GM12878 (cell line): ENCODE results near the gene FBXO42. TPM values are rescaled to one million over a fixed set of nuclear protein-coding genes. Genes with fewer than 3 reads are reported as not detected.

ENCODE experiments used
- ATAC-seq: fragments of 200-7000 bp; cut with Tn5 transposase; 3 replicates; pipeline ENCODE4 v1.9.1; 2020; ENCODE audit warnings: mild to moderate bottlenecking, moderate library complexity
- BruUV-seq: library from RNA; stranded (reverse); fragments of 400-500 nt; replicated peaks from 2 replicates; lab custom pipeline; 2021; lab: Mats Ljungman, UMichigan
- CTCF ChIA-PET: fragments of 300-600 bp; sonication (Branson Sonifier 250); formaldehyde crosslinking; extraction: SDS; loops from one replicate; lab custom pipeline; 2021; ENCODE audit warnings: inconsistent platforms; lab: Yijun Ruan, JAX
- POLR2A ChIA-PET: fragments of 350-600 bp; formaldehyde crosslinking; extraction: SDS; loops from one replicate; lab custom pipeline; 2021; ENCODE audit warnings: inconsistent platforms; lab: Charles Lee
- RAD21 ChIA-PET: fragments of 300-600 bp; sonication (Branson Sonifier 250); formaldehyde crosslinking; loops from one replicate; lab custom pipeline; 2023; ENCODE audit warnings: antibody characterized with exemption; ENCODE audit not compliant: unreplicated experiment; lab: Charles Lee
- SMC1A ChIA-PET: fragments of 300-600 bp; sonication (Branson Sonifier 250); formaldehyde crosslinking; loops from one replicate; lab custom pipeline; 2023; ENCODE audit not compliant: unreplicated experiment, uncharacterized antibody; lab: Charles Lee
- DNase-seq: peaks from one replicate; pipeline ENCODE4 v3.0.0-alpha.2; 2011; ENCODE audit warnings: low read depth, low spot score
- FAIRE-seq: peaks from 3 replicates; lab custom pipeline; 2011; peaks lifted over from hg19 to GRCh38; lab: Jason Lieb, UNC
- H2AFZ ChIP-seq: 2 replicates; pipeline ENCODE4 v1.6.0; 2011; ENCODE audit warnings: low read depth, low read length, control low read depth; ENCODE audit not compliant: control insufficient read depth
- H3K27ac ChIP-seq: 2 replicates; pipeline ENCODE4 v1.5.1; 2011; ENCODE audit warnings: control low read depth; ENCODE audit not compliant: control insufficient read depth, insufficient read depth
- H3K27me3 ChIP-seq, 2 experiments: replicated peaks in 1 of 2; 2 replicates each; pipeline versions ENCODE4 v1.6.0 to v1.6.1; 2011; ENCODE audit warnings: low read length in 1 of 2; ENCODE audit not compliant: control insufficient read depth in 2 of 2, insufficient read depth in 2 of 2
- H3K36me3 ChIP-seq, 2 experiments: 2 replicates each; pipeline ENCODE4 v1.5.1; 2011; ENCODE audit warnings: low read length in 1 of 2; ENCODE audit not compliant: control insufficient read depth in 2 of 2, insufficient read depth in 2 of 2
- H3K4me1 ChIP-seq: 2 replicates; pipeline ENCODE4 v1.6.1; 2011; ENCODE audit warnings: mild to moderate bottlenecking, low read length, moderate library complexity, mixed read lengths; ENCODE audit not compliant: control insufficient read depth, insufficient read depth
- H3K4me2 ChIP-seq: 2 replicates; pipeline ENCODE4 v1.6.0; 2011; ENCODE audit warnings: control low read depth; ENCODE audit not compliant: control insufficient read depth, insufficient read depth
- H3K4me3 ChIP-seq: fragments of 200-600 bp; sonication (generic); 2 replicates; pipeline ENCODE4 v1.5.1; 2016
- H3K79me2 ChIP-seq: 2 replicates; pipeline ENCODE4 v1.6.0; 2011; ENCODE audit warnings: low read length; ENCODE audit not compliant: control insufficient read depth, insufficient read depth
- H3K9ac ChIP-seq: 2 replicates; pipeline ENCODE4 v1.8.0; 2011; ENCODE audit warnings: low read length, control low read depth, mixed read lengths; ENCODE audit not compliant: control insufficient read depth, insufficient read depth
- H3K9me3 ChIP-seq: replicated peaks from 3 replicates; pipeline ENCODE4 v1.5.1; 2011; ENCODE audit warnings: mild to moderate bottlenecking, low read length; ENCODE audit not compliant: control insufficient read depth, insufficient read depth
- H4K20me1 ChIP-seq: 2 replicates; pipeline ENCODE4 v1.6.0; 2011; ENCODE audit not compliant: control insufficient read depth, insufficient read depth
- BCLAF1 ChIP-seq: fragments of 450-650 bp; IDR thresholded peaks from 2 replicates; pipeline ENCODE4 v1.6.1; 2017; ENCODE audit warnings: antibody characterized with exemption, mild to moderate bottlenecking, moderate library complexity
- BHLHE40 ChIP-seq, 2 experiments: fragments of 450-650 bp in 1 of 2; IDR thresholded peaks; 2 replicates each; pipeline ENCODE4 v1.6.1; 2011 to 2017; ENCODE audit warnings: low read depth in 2 of 2, borderline replicate concordance in 1 of 2, improper control_type of control experiment in 1 of 2, low read length in 1 of 2, mild to moderate bottlenecking in 1 of 2
- CHD1 ChIP-seq: IDR thresholded peaks from 2 replicates; pipeline ENCODE4 v1.6.1; 2012; ENCODE audit warnings: low read depth, low read length, improper control_type of control experiment
- CHD4 ChIP-seq: fragments of 200-600 bp; sonication (generic); IDR thresholded peaks from 2 replicates; pipeline ENCODE4 v1.6.1; 2016; ENCODE audit warnings: mild to moderate bottlenecking
- DPF2 ChIP-seq: fragments of 450-650 bp; IDR thresholded peaks from 2 replicates; pipeline ENCODE4 v1.6.1; 2017; ENCODE audit warnings: mild to moderate bottlenecking
- ESRRA ChIP-seq: IDR thresholded peaks from 2 replicates; pipeline ENCODE4 v1.6.1; 2012; ENCODE audit warnings: mild to moderate bottlenecking, low read length, improper control_type of control experiment
- FOXM1 ChIP-seq: IDR thresholded peaks from 2 replicates; pipeline ENCODE4 v1.6.1; 2012; ENCODE audit warnings: low read depth, mild to moderate bottlenecking, inconsistent platforms, low read length, moderate library complexity
- IKZF1 ChIP-seq: fragments of 450-650 bp; conservative IDR thresholded peaks from 2 replicates; pipeline ENCODE4 v1.6.1; 2017; ENCODE audit warnings: antibody characterized with exemption, mild to moderate bottlenecking
- IKZF2 ChIP-seq, 2 experiments: fragments of 450-650 bp; IDR thresholded peaks; 2 replicates each; pipeline ENCODE4 v1.6.1; 2017; ENCODE audit warnings: mild to moderate bottlenecking in 2 of 2, moderate library complexity in 2 of 2
- IRF4 ChIP-seq: IDR thresholded peaks from 2 replicates; pipeline ENCODE4 v1.6.1; 2011; ENCODE audit warnings: low read depth, low read length
- KLF5 ChIP-seq: fragments of 450-650 bp; IDR thresholded peaks from 2 replicates; pipeline ENCODE4 v1.6.1; 2014; ENCODE audit warnings: mild to moderate bottlenecking; ENCODE audit not compliant: partially characterized antibody
- MXI1 ChIP-seq: fragments of 150-350 bp; IDR thresholded peaks from 2 replicates; pipeline ENCODE4 v1.6.1; 2011; ENCODE audit warnings: low read depth, mild to moderate bottlenecking, inconsistent platforms, low read length, improper control_type of control experiment
- NR2C1 ChIP-seq: fragments of 450-650 bp; IDR thresholded peaks from 2 replicates; pipeline ENCODE4 v1.6.1; 2017; ENCODE audit warnings: antibody characterized with exemption, mild to moderate bottlenecking, moderate library complexity
- POLR2AphosphoS5 ChIP-seq: IDR thresholded peaks from 2 replicates; pipeline ENCODE4 v1.6.1; 2011; ENCODE audit warnings: mild to moderate bottlenecking, low read length, inconsistent platforms
- POU2F2 ChIP-seq: IDR thresholded peaks from 3 replicates; pipeline ENCODE4 v1.6.1; 2011; ENCODE audit warnings: low read depth, mild to moderate bottlenecking, low read length, borderline replicate concordance
- RAD51 ChIP-seq: fragments of 450-650 bp; IDR thresholded peaks from 2 replicates; pipeline ENCODE4 v1.6.1; 2016; ENCODE audit warnings: moderate library complexity, mild to moderate bottlenecking, inconsistent platforms
- TBL1XR1 ChIP-seq: IDR thresholded peaks from 2 replicates; pipeline ENCODE4 v1.6.1; 2012; ENCODE audit warnings: low read depth, low read length, improper control_type of control experiment
- ZBED1 ChIP-seq: IDR thresholded peaks from 2 replicates; pipeline ENCODE4 v1.6.1; 2016; ENCODE audit warnings: borderline replicate concordance
- WGBS: methylation state at CpG from one replicate; pipeline ENCODE4 v1.1.6; 2016; ENCODE audit warnings: low lambda C conversion rate; ENCODE audit not compliant: insufficient replicate concordance, insufficient coverage; ENCODE audit errors: missing lambda C conversion rate; 5-methylcytosine and 5-hydroxymethylcytosine counted together
- in situ Hi-C: fragments of 300-500 bp; cut with MboI; formaldehyde crosslinking; loops from 9 replicates; pipeline ENCODE4 v1.14.3; 2018; ENCODE audit warnings: mixed read lengths
- intact Hi-C: fragments of 100-400 bp; cut with micrococcal nuclease; formaldehyde crosslinking; loops from one replicate; pipeline ENCODE4 v1.14.2; 2022; ENCODE audit not compliant: unreplicated experiment
- polyA plus RNA-seq, 11 experiments: library from polyadenylated mRNA; depleted of rRNA in 4 of 11; unstranded in 6 of 11; stranded (reverse) in 5 of 11; fragments of >200 nt; fragmentation: Nextera tagmentation in 4 of 11; fragmentation: Illumina TruSeq in 1 of 11; extraction: Ambion mirVana in 4 of 11; extraction: Trizol in 1 of 11; gene quantifications; 1 replicate in 1 of 11; 2 replicates in 10 of 11; pipeline versions ENCODE4 v1.2.1 to v1.2.3, GENCODE V29; 2011 to 2016; ENCODE audit warnings: inconsistent platforms in 2 of 11, missing spikeins in 2 of 11, low read depth in 1 of 11
- total RNA-seq, 4 experiments: library from RNA; depleted of rRNA in 3 of 4; stranded (reverse); fragments of >200 nt in 3 of 4; fragmentation: Illumina TruSeq in 1 of 4; extraction: Trizol in 1 of 4; gene quantifications; 2 replicates each; pipeline versions ENCODE4 v1.2.1 to v1.2.3, GENCODE V29; 2013 to 2021
- TF ChIP-seq, protein P1 (sequence below): IDR thresholded peaks from 2 replicates; pipeline ENCODE4 v1.6.1; 2011; ENCODE audit warnings: low read depth, mild to moderate bottlenecking, low read length, moderate library complexity, borderline replicate concordance; ENCODE audit errors: extremely low read depth
- TF ChIP-seq, protein P2 (sequence below), 3 experiments: IDR thresholded peaks in 2 of 3; conservative IDR thresholded peaks in 1 of 3; 2 replicates each; pipeline ENCODE4 v1.5.1; 2011; ENCODE audit warnings: low read depth in 3 of 3, low read length in 3 of 3, mild to moderate bottlenecking in 3 of 3, control low read depth in 2 of 3, moderate library complexity in 2 of 3, inconsistent platforms in 1 of 3, mixed read lengths in 1 of 3; ENCODE audit not compliant: control insufficient read depth in 2 of 3, insufficient read depth in 1 of 3; ENCODE audit errors: extremely low read depth in 1 of 3

The FBXO42 gene
- total and polyA plus RNA-seq, 10 of the 15 experiments (the other 5 are each of a cell fraction or from before 2014, with no cell fraction given), result 6.1 to 23.8 (median 15.2) TPM

- H3K4me3 ChIP-seq, result peak overlapping the region; percentile 68
- RAD21 ChIA-PET, result interaction anchor here (0.6 to 1.0 kb wide), 4 partner anchors 19 to 151 kb away, joined by 3 to 6 read pairs (median 3); no protein-coding TSS in a partner anchor
- ATAC-seq (peak; percentile 86), FAIRE-seq (no peak), DNase-seq (peak; percentile 38)
- in situ Hi-C loops, result no loop called here
- no peaks in the 10 kb centered on the region for H3K36me3 ChIP-seq
- CTCF ChIA-PET, result interaction anchor here (0.6 to 1.2 kb wide), 2 partner anchors 10 to 112 kb away, joined by 3 read pairs; no protein-coding TSS in a partner anchor
- H3K9ac ChIP-seq, result peak overlapping the region; percentile 79
- no peaks in the 10 kb centered on the region for H3K27me3 ChIP-seq
- 28% methylated on average over 6 of the region's 6 CpGs for WGBS
- H3K9me3 ChIP-seq, result no peaks in the 10 kb centered on the region
- no TSS peak for BruUV-seq
- peak overlapping the region; percentile 98 for H3K4me2 ChIP-seq
- H2AFZ ChIP-seq, result peak overlapping the region; percentile 93
- POLR2A ChIA-PET, result interaction anchor here (1.9 kb wide), 1 partner anchor 19 kb away, joined by 7 read pairs; no protein-coding TSS in a partner anchor
- intact Hi-C loops, result loop anchor here (5.0 kb wide), 1 partner anchor 131 kb away; the partner anchor contains the start of gene SZRD1
- H3K79me2 ChIP-seq, result no peaks in the 10 kb centered on the region
- SMC1A ChIA-PET, result interaction anchor here (1.3 to 1.8 kb wide), 3 partner anchors 12 to 157 kb away, joined by 3 to 6 read pairs (median 6); no protein-coding TSS in a partner anchor
- H3K27ac ChIP-seq, result no peak overlapping the region
- peaks cover 17% of the 10 kb centered on the region for H3K4me1 ChIP-seq
- H4K20me1 ChIP-seq, result no peaks in the 10 kb centered on the region
- TF ChIP-seq TBL1XR1 (no peak), CHD1 (no peak), KLF5 (no peak), ESRRA (no peak), MXI1 (0 out of 2 replicates have a peak, but pooled peaks have one; percentile 39), FOXM1 (no peak), RAD51 (peak; percentile 26; the same call in 1 of the 2 replicates), IKZF2 (IDR thresholded peaks at IDR 0.05) (0 out of 4 replicates have a peak, but pooled peaks of 1 of the 2 experiments have one; percentile 34), IKZF1 (no peak), DPF2 (no peak), CHD4 (no peak), BHLHE40 (IDR thresholded peaks at IDR 0.05; ENCODE audit: borderline replicate concordance in 1 of 2, low read depth in 2 of 2, low read length in 1 of 2) (peak; percentile 26 to 48; a peak in 2 of 4 replicates), NR2C1 (no peak), BCLAF1 (no peak), ZBED1 (no peak), POU2F2 (no peak), IRF4 (0 out of 2 replicates have a peak, but pooled peaks have one; percentile 14), POLR2AphosphoS5 (no peak)
- TF ChIP-seq, protein P1, sequence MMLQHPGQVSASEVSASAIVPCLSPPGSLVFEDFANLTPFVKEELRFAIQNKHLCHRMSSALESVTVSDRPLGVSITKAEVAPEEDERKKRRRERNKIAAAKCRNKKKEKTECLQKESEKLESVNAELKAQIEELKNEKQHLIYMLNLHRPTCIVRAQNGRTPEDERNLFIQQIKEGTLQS, result no peak
- TF ChIP-seq, protein P2, sequence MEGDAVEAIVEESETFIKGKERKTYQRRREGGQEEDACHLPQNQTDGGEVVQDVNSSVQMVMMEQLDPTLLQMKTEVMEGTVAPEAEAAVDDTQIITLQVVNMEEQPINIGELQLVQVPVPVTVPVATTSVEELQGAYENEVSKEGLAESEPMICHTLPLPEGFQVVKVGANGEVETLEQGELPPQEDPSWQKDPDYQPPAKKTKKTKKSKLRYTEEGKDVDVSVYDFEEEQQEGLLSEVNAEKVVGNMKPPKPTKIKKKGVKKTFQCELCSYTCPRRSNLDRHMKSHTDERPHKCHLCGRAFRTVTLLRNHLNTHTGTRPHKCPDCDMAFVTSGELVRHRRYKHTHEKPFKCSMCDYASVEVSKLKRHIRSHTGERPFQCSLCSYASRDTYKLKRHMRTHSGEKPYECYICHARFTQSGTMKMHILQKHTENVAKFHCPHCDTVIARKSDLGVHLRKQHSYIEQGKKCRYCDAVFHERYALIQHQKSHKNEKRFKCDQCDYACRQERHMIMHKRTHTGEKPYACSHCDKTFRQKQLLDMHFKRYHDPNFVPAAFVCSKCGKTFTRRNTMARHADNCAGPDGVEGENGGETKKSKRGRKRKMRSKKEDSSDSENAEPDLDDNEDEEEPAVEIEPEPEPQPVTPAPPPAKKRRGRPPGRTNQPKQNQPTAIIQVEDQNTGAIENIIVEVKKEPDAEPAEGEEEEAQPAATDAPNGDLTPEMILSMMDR (IDR thresholded peaks at IDR 0.05 in 2 of 3, conservative IDR thresholded peaks at IDR 0.05 in 1 of 3; ENCODE audit: control insufficient read depth in 2 of 3, extremely low read depth in 1 of 3, insufficient read depth in 1 of 3, low read depth in 3 of 3, low read length in 3 of 3), result peak; percentile 18 to 45 (median 34); a peak in 4 of 6 replicates
Measured at GRCh38 chr1:16235944-16236510, 116.3 kb downstream of the FBXO42 start.
